ENCODE results near the gene OPN1MW.
"Not testable (repeated sequence)": the region's sequence is repeated elsewhere in the genome, so short reads cannot be mapped to it uniquely, and the experiment has no call there.

OPN1MW gene

GRCh38 chrX:154219456-154219855, 37.1 kb downstream of the OPN1MW start, which contains the start of gene OPN1MW2:
Gene OPN1MW2 (plus strand): TSS chrX:154219756. CDS start chrX:154219816, 60 bp downstream.
- not testable (repeated sequence) for H3K9ac ChIP-seq (ENCODE audit: low read length); H4K8ac ChIP-seq (ENCODE audit: low read length); H4K91ac ChIP-seq (ENCODE audit: low read length); H2BK120ac ChIP-seq (ENCODE audit: low read depth, low read length); H3K18ac ChIP-seq (ENCODE audit: low read depth in 1 of 2, low read length in 2 of 2); H2BK15ac ChIP-seq (ENCODE audit: low read depth, poor library complexity, severe bottlenecking); H3K23ac ChIP-seq (ENCODE audit: low read length in 2 of 2); H3K4me3 ChIP-seq (ENCODE audit: insufficient read depth in 1 of 2, low read depth in 1 of 2, low read length in 2 of 2); H3K4me2 ChIP-seq (ENCODE audit: low read length, poor library complexity, severe bottlenecking); H3K9me3 ChIP-seq (ENCODE audit: control insufficient read depth, low read length); H3K79me1 ChIP-seq (replicated peaks; ENCODE audit: low read length, poor library complexity, severe bottlenecking); H2AK5ac ChIP-seq (ENCODE audit: low read length, severe bottlenecking); H3K14ac ChIP-seq (ENCODE audit: low read length in 2 of 2); H2BK5ac ChIP-seq (ENCODE audit: low read depth, low read length, poor library complexity, severe bottlenecking); DNase-seq; H3K27ac ChIP-seq (ENCODE audit: low read length, poor library complexity, severe bottlenecking); H3K4ac ChIP-seq (ENCODE audit: low read depth in 1 of 2, low read length in 2 of 2); H2BK12ac ChIP-seq (ENCODE audit: low read length in 2 of 2); H3K27me3 ChIP-seq (ENCODE audit: control insufficient read depth in 1 of 2, insufficient read depth in 1 of 2, low read length in 2 of 2); H2AFZ ChIP-seq (ENCODE audit: low read depth, low read length); H3K36me3 ChIP-seq (ENCODE audit: control insufficient read depth in 1 of 2, insufficient read depth in 2 of 2, low read depth in 1 of 2, low read length in 2 of 2); H3K4me1 ChIP-seq (ENCODE audit: control insufficient read depth, insufficient read depth, low read depth, low read length)
- no CpG with 5 or more reads among the region's 16 CpGs for WGBS

- not testable (repeated sequence) for H2BK15ac ChIP-seq (ENCODE audit: low read depth, poor library complexity, severe bottlenecking); H2AFZ ChIP-seq (ENCODE audit: low read depth, low read length); H3K27me3 ChIP-seq (ENCODE audit: control insufficient read depth in 1 of 2, insufficient read depth in 1 of 2, low read length in 2 of 2); H3K9ac ChIP-seq (ENCODE audit: low read length); H3K18ac ChIP-seq (ENCODE audit: low read depth in 1 of 2, low read length in 2 of 2); H3K36me3 ChIP-seq (ENCODE audit: control insufficient read depth in 1 of 2, insufficient read depth in 2 of 2, low read depth in 1 of 2, low read length in 2 of 2); H2BK12ac ChIP-seq (ENCODE audit: low read length in 2 of 2); H2BK120ac ChIP-seq (ENCODE audit: low read depth, low read length); DNase-seq; H4K91ac ChIP-seq (ENCODE audit: low read length); H3K4ac ChIP-seq (ENCODE audit: low read depth in 1 of 2, low read length in 2 of 2); H3K9me3 ChIP-seq (ENCODE audit: control insufficient read depth, low read length); H3K4me1 ChIP-seq (ENCODE audit: control insufficient read depth, insufficient read depth, low read depth, low read length); H3K4me2 ChIP-seq (ENCODE audit: low read length, poor library complexity, severe bottlenecking); H2BK5ac ChIP-seq (ENCODE audit: low read depth, low read length, poor library complexity, severe bottlenecking); H3K4me3 ChIP-seq (ENCODE audit: insufficient read depth in 1 of 2, low read depth in 1 of 2, low read length in 2 of 2); H4K8ac ChIP-seq (ENCODE audit: low read length); H3K27ac ChIP-seq (ENCODE audit: low read length, poor library complexity, severe bottlenecking); H2AK5ac ChIP-seq (ENCODE audit: low read length, severe bottlenecking); H3K23ac ChIP-seq (ENCODE audit: low read length in 2 of 2); H3K79me1 ChIP-seq (replicated peaks; ENCODE audit: low read length, poor library complexity, severe bottlenecking); H3K14ac ChIP-seq (ENCODE audit: low read length in 2 of 2)
- no CpG with 5 or more reads among the region's 6 CpGs for WGBS
Measured at GRCh38 chrX:154225292-154225691, 42.9 kb downstream of the OPN1MW start.

GRCh38 chrX:154226706-154227105, 44.3 kb downstream of the OPN1MW start:
- not testable (repeated sequence) for H3K4me1 ChIP-seq (ENCODE audit: control insufficient read depth, insufficient read depth, low read depth, low read length); DNase-seq; H2BK5ac ChIP-seq (ENCODE audit: low read depth, low read length, poor library complexity, severe bottlenecking); H3K36me3 ChIP-seq (ENCODE audit: control insufficient read depth in 1 of 2, insufficient read depth in 2 of 2, low read depth in 1 of 2, low read length in 2 of 2); H3K79me1 ChIP-seq (replicated peaks; ENCODE audit: low read length, poor library complexity, severe bottlenecking); H3K4me2 ChIP-seq (ENCODE audit: low read length, poor library complexity, severe bottlenecking); H3K18ac ChIP-seq (ENCODE audit: low read depth in 1 of 2, low read length in 2 of 2); H4K91ac ChIP-seq (ENCODE audit: low read length); H2AK5ac ChIP-seq (ENCODE audit: low read length, severe bottlenecking); H4K8ac ChIP-seq (ENCODE audit: low read length); H3K4ac ChIP-seq (ENCODE audit: low read depth in 1 of 2, low read length in 2 of 2); H2AFZ ChIP-seq (ENCODE audit: low read depth, low read length); H2BK12ac ChIP-seq (ENCODE audit: low read length in 2 of 2); H3K27ac ChIP-seq (ENCODE audit: low read length, poor library complexity, severe bottlenecking); H3K23ac ChIP-seq (ENCODE audit: low read length in 2 of 2); H2BK15ac ChIP-seq (ENCODE audit: low read depth, poor library complexity, severe bottlenecking); H3K27me3 ChIP-seq (ENCODE audit: control insufficient read depth in 1 of 2, insufficient read depth in 1 of 2, low read length in 2 of 2); H3K9ac ChIP-seq (ENCODE audit: low read length); H3K14ac ChIP-seq (ENCODE audit: low read length in 2 of 2); H3K4me3 ChIP-seq (ENCODE audit: insufficient read depth in 1 of 2, low read depth in 1 of 2, low read length in 2 of 2); H2BK120ac ChIP-seq (ENCODE audit: low read depth, low read length); H3K9me3 ChIP-seq (ENCODE audit: control insufficient read depth, low read length)
- WGBS, result no CpG with 5 or more reads among the region's 9 CpGs

GRCh38 chrX:154231443-154231842, 49.0 kb downstream of the OPN1MW start:
- H3K79me1 ChIP-seq (replicated peaks; ENCODE audit: low read length, poor library complexity, severe bottlenecking); H3K4ac ChIP-seq (ENCODE audit: low read depth in 1 of 2, low read length in 2 of 2); H2BK15ac ChIP-seq (ENCODE audit: low read depth, poor library complexity, severe bottlenecking); H3K4me2 ChIP-seq (ENCODE audit: low read length, poor library complexity, severe bottlenecking); H2BK5ac ChIP-seq (ENCODE audit: low read depth, low read length, poor library complexity, severe bottlenecking); H4K8ac ChIP-seq (ENCODE audit: low read length); H3K4me1 ChIP-seq (ENCODE audit: control insufficient read depth, insufficient read depth, low read depth, low read length); H3K4me3 ChIP-seq (ENCODE audit: insufficient read depth in 1 of 2, low read depth in 1 of 2, low read length in 2 of 2); H2AK5ac ChIP-seq (ENCODE audit: low read length, severe bottlenecking); H3K9ac ChIP-seq (ENCODE audit: low read length); H3K14ac ChIP-seq (ENCODE audit: low read length in 2 of 2); H2BK120ac ChIP-seq (ENCODE audit: low read depth, low read length); H3K36me3 ChIP-seq (ENCODE audit: control insufficient read depth in 1 of 2, insufficient read depth in 2 of 2, low read depth in 1 of 2, low read length in 2 of 2); DNase-seq; H3K27me3 ChIP-seq (ENCODE audit: control insufficient read depth in 1 of 2, insufficient read depth in 1 of 2, low read length in 2 of 2); H3K9me3 ChIP-seq (ENCODE audit: control insufficient read depth, low read length); H3K18ac ChIP-seq (ENCODE audit: low read depth in 1 of 2, low read length in 2 of 2); H3K23ac ChIP-seq (ENCODE audit: low read length in 2 of 2); H2AFZ ChIP-seq (ENCODE audit: low read depth, low read length); H4K91ac ChIP-seq (ENCODE audit: low read length); H2BK12ac ChIP-seq (ENCODE audit: low read length in 2 of 2); H3K27ac ChIP-seq (ENCODE audit: low read length, poor library complexity, severe bottlenecking): not testable (repeated sequence)
- WGBS, result no CpG with 5 or more reads among the region's 3 CpGs

All from mesenchymal stem cell (in vitro differentiated cells and primary cell).